HCT116 (cell line): Measurements from ENCODE around the gene OTUB2. TPM values are rescaled to one million over a fixed set of nuclear protein-coding genes. Genes with fewer than 3 reads are reported as not detected.

Source experiments
- CTCF ChIP-seq, 3 experiments: fragments of 200-600 bp in 1 of 3; sonication (generic) in 1 of 3; IDR thresholded peaks in 2 of 3; conservative IDR thresholded peaks in 1 of 3; 2 replicates each; pipeline ENCODE4 v1.5.1; 2012 to 2017; ENCODE audit warnings: low read depth in 2 of 3, low read length in 2 of 3, antibody characterized with exemption in 1 of 3, borderline replicate concordance in 1 of 3, control low read depth in 1 of 3, mild to moderate bottlenecking in 1 of 3, mixed read lengths in 1 of 3, mixed run types in 1 of 3, moderate library complexity in 1 of 3; ENCODE audit not compliant: insufficient read depth in 1 of 3
- EGR1 ChIP-seq: IDR thresholded peaks from 2 replicates; pipeline ENCODE4 v1.6.1; 2012; ENCODE audit warnings: low read depth
- FOSL1 ChIP-seq: IDR thresholded peaks from 2 replicates; pipeline ENCODE4 v1.6.1; 2012; ENCODE audit warnings: low read depth
- RAD21 ChIP-seq: IDR thresholded peaks from 2 replicates; pipeline ENCODE4 v1.6.1; 2012; ENCODE audit warnings: low read depth, mild to moderate bottlenecking
- REST ChIP-seq: IDR thresholded peaks from 2 replicates; pipeline ENCODE4 v1.6.1; 2012; ENCODE audit warnings: low read depth
- SIN3A ChIP-seq: IDR thresholded peaks from 2 replicates; pipeline ENCODE4 v1.6.1; 2012; ENCODE audit warnings: low read depth
- SRF ChIP-seq: IDR thresholded peaks from 2 replicates; pipeline ENCODE4 v1.6.1; 2012; ENCODE audit warnings: low read depth
- ZBTB33 ChIP-seq: IDR thresholded peaks from 2 replicates; pipeline ENCODE4 v1.6.1; 2011; ENCODE audit warnings: mild to moderate bottlenecking, low read length, moderate library complexity; ENCODE audit not compliant: insufficient replicate concordance; ENCODE audit errors: extremely low read depth
- total RNA-seq: library from RNA; stranded (reverse); gene quantifications from one replicate; pipeline ENCODE4 v1.2.1, GENCODE V29; 2021; ENCODE audit not compliant: unreplicated experiment
- TF ChIP-seq, protein P1 (sequence below): IDR thresholded peaks from 2 replicates; pipeline ENCODE4 v1.6.1; 2012

The OTUB2 gene
- total RNA-seq, 1 experiment from 2014 or later = 6.6 TPM

DNA sequence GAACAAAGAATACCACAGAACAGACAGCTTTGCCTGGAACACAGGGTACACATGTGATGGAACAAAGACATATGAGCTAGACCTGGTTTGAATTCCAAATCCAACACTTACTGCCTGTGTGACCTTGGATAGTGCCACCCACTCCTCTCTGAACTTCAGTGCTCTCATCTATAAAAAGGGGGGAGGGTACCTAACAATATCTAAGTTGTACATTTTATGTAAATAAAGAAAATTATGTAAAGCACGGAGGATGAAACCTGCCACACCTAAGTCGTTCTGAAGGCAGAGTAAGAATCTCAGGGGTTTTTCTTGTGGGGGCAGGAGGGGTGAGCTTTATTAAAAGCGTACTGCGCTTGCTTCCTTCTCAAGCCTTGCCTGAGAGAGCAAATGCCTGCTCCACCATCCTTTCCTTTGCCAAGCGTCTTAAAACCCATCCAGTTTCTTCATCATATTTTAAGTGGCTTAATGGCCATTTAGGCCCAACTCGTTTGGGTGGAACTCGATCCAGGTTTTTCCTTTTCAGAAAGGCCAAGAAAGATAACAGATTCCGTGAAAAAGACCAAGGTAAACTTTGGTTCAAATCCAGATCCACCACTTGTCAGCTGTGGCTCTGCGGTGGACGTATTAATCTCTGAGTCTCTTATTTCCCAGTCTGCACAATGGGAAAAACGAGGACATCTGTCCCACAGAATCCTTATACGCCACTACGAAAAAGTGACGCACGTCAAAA is 53.9 kb downstream of the OTUB2 start (continued):
- no peak for TF ChIP-seq REST
- TF ChIP-seq, protein P1, sequence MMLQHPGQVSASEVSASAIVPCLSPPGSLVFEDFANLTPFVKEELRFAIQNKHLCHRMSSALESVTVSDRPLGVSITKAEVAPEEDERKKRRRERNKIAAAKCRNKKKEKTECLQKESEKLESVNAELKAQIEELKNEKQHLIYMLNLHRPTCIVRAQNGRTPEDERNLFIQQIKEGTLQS = no peak
- TF ChIP-seq CTCF (IDR thresholded peaks at IDR 0.05 in 2 of 3, conservative IDR thresholded peaks at IDR 0.05 in 1 of 3; ENCODE audit: borderline replicate concordance in 1 of 3, insufficient read depth in 1 of 3, low read depth in 2 of 3, low read length in 2 of 3) = no peak
- TF ChIP-seq FOSL1 = no peak
- no peak for TF ChIP-seq EGR1
- TF ChIP-seq ZBTB33 = no peak
- TF ChIP-seq RAD21 = no peak
- no peak; the same call in 1 of the 2 replicates for TF ChIP-seq SIN3A
- no peak for TF ChIP-seq SRF
